Astrocyte (in vitro differentiated cells and primary cell): ENCODE measurements around the gene DNAJC5. TPM values are rescaled to one million over a fixed set of nuclear protein-coding genes. Genes with fewer than 3 reads are reported as not detected.
A peak's percentile ranks its signal among the peaks of the same experiment; 100 is the strongest.

Experiments used
- DNase-seq: peaks from one replicate; pipeline ENCODE4 v3.0.0-alpha.2; 2010; ENCODE audit warnings: low read depth
- FAIRE-seq: peaks from 2 replicates; lab custom pipeline; 2011; peaks lifted over from hg19 to GRCh38; lab: Jason Lieb, UNC
- H2AFZ ChIP-seq: 2 replicates; pipeline ENCODE4 v1.6.0; 2012; ENCODE audit warnings: low read depth, low read length, inconsistent platforms
- H3K27ac ChIP-seq: 2 replicates; pipeline ENCODE4 v1.5.1; 2011; ENCODE audit warnings: low read depth, low read length, inconsistent platforms
- H3K27me3 ChIP-seq: 2 replicates; pipeline ENCODE4 v1.6.0; 2011; ENCODE audit warnings: low read length, inconsistent platforms; ENCODE audit not compliant: insufficient read depth
- H3K36me3 ChIP-seq: 2 replicates; pipeline ENCODE4 v1.5.1; 2011; ENCODE audit warnings: low read length, inconsistent platforms; ENCODE audit not compliant: insufficient read depth
- H3K4me1 ChIP-seq: 2 replicates; pipeline ENCODE4 v1.5.1; 2011; ENCODE audit warnings: low read length, inconsistent platforms; ENCODE audit not compliant: insufficient read depth
- H3K4me2 ChIP-seq: 2 replicates; pipeline ENCODE4 v1.6.0; 2012; ENCODE audit warnings: low read length, inconsistent platforms
- H3K4me3 ChIP-seq: 2 replicates; pipeline ENCODE4 v1.5.1; 2011; ENCODE audit warnings: low read depth, mild to moderate bottlenecking, low read length, inconsistent platforms; ENCODE audit not compliant: insufficient read depth
- H3K79me2 ChIP-seq: 2 replicates; pipeline ENCODE4 v1.6.0; 2012; ENCODE audit warnings: mild to moderate bottlenecking, low read length, inconsistent platforms; ENCODE audit not compliant: insufficient read depth
- H3K9ac ChIP-seq: 2 replicates; pipeline ENCODE4 v1.6.0; 2012; ENCODE audit warnings: mild to moderate bottlenecking, low read length, inconsistent platforms
- H3K9me3 ChIP-seq: 2 replicates; pipeline ENCODE4 v1.5.1; 2012; ENCODE audit warnings: low read depth, mild to moderate bottlenecking, low read length, inconsistent platforms; ENCODE audit not compliant: insufficient read depth
- H4K20me1 ChIP-seq: 2 replicates; pipeline ENCODE4 v1.6.0; 2012; ENCODE audit warnings: low read length, inconsistent platforms; ENCODE audit not compliant: insufficient read depth
- H3K27ac Mint-ChIP-seq: one replicate; pipeline ENCODE4 v1.8.0; 2021; ENCODE audit warnings: mild to moderate bottlenecking, mixed read lengths; ENCODE audit not compliant: unreplicated experiment
- H3K27me3 Mint-ChIP-seq: one replicate; pipeline ENCODE4 v1.8.0; 2021; ENCODE audit warnings: low read depth, mixed read lengths; ENCODE audit not compliant: unreplicated experiment
- H3K36me3 Mint-ChIP-seq: one replicate; pipeline ENCODE4 v1.8.0; 2021; ENCODE audit warnings: low read depth, mixed read lengths; ENCODE audit not compliant: unreplicated experiment
- H3K4me1 Mint-ChIP-seq: one replicate; pipeline ENCODE4 v1.8.0; 2021; ENCODE audit warnings: low read depth, mixed read lengths; ENCODE audit not compliant: unreplicated experiment
- H3K4me3 Mint-ChIP-seq: one replicate; pipeline ENCODE4 v1.8.0; 2021; ENCODE audit warnings: mild to moderate bottlenecking, moderate library complexity, mixed read lengths; ENCODE audit not compliant: unreplicated experiment
- H3K9me3 Mint-ChIP-seq: one replicate; pipeline ENCODE4 v1.8.0; 2021; ENCODE audit warnings: mild to moderate bottlenecking, mixed read lengths; ENCODE audit not compliant: unreplicated experiment
- EZH2 ChIP-seq: IDR thresholded peaks from 2 replicates; pipeline ENCODE4 v1.6.1; 2012; ENCODE audit warnings: mild to moderate bottlenecking, low read length, inconsistent platforms; ENCODE audit not compliant: insufficient read depth
- total RNA-seq: library from RNA; stranded (reverse); gene quantifications from 2 replicates; pipeline ENCODE4 v1.2.1, GENCODE V29; 2021
- TF ChIP-seq, protein P1 (sequence below): IDR thresholded peaks from 2 replicates; pipeline ENCODE4 v1.5.1; 2011; ENCODE audit warnings: low read depth, mild to moderate bottlenecking, inconsistent platforms, low read length, moderate library complexity; ENCODE audit not compliant: insufficient read depth

The DNAJC5 gene
- total RNA-seq, 1 donor from 2014 or later: 64.6 TPM

DNA sequence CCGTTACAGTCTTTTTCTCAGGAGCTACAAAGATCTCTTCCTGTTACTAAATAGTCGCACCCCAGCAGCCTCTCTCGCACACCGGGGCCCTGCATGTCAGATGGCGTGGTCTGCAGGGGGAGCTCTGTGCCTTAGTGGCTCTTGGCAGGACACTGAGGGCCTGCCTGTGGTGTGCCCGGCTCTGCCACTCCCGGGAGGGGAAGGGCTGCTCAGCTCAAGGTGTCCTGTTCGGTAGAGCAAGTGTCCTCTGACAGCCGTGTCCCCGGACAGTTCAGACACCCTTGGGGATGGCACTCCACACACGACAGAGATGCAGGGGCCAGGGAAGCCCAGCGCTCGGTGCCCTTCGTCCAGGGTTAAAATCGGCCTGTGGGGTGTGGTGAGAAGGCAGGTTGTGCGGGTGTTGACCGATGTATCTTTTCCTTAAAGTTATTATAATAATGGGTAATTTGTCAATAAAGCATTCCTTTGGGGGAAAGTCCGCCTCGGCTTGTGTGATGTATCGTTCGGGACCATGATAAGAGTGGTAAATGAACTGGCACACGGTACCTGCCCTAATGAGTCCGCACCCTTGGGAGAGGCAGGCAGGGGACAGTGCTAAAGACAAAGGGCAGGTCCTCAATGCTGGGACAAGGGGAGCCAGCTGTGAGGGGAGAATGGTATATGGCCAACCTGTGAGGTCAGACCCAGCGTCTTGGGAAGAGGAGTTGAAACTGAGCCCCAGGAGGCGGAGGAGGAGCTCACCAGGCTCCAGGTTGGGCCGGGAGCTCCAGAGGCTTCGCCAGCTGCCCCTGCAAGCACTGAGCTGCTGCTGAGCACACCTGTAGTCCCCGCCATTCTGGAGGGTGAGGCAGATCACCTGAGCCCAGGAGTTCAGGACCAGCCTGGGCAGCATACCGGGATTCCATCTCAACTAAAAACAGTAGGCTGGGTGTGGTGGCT lies 3.6 kb upstream of the DNAJC5 start:
- H3K27me3 ChIP-seq: no peaks in the 10 kb centered on the region
- no peaks in the 10 kb centered on the region for H3K9me3 ChIP-seq
- no peak overlapping the region for H2AFZ ChIP-seq
- peaks cover 57% of the 10 kb centered on the region for H4K20me1 ChIP-seq
- H3K4me3 ChIP-seq: no peak overlapping the region
- H3K9me3 Mint-ChIP-seq: no peaks in the 10 kb centered on the region
- no peaks in the 10 kb centered on the region for H3K27me3 Mint-ChIP-seq
- no peak for FAIRE-seq
- peaks cover 4% of the 10 kb centered on the region for H3K4me1 Mint-ChIP-seq
- TF ChIP-seq, protein P1, sequence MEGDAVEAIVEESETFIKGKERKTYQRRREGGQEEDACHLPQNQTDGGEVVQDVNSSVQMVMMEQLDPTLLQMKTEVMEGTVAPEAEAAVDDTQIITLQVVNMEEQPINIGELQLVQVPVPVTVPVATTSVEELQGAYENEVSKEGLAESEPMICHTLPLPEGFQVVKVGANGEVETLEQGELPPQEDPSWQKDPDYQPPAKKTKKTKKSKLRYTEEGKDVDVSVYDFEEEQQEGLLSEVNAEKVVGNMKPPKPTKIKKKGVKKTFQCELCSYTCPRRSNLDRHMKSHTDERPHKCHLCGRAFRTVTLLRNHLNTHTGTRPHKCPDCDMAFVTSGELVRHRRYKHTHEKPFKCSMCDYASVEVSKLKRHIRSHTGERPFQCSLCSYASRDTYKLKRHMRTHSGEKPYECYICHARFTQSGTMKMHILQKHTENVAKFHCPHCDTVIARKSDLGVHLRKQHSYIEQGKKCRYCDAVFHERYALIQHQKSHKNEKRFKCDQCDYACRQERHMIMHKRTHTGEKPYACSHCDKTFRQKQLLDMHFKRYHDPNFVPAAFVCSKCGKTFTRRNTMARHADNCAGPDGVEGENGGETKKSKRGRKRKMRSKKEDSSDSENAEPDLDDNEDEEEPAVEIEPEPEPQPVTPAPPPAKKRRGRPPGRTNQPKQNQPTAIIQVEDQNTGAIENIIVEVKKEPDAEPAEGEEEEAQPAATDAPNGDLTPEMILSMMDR: no peak
- no peak for TF ChIP-seq EZH2
- H3K9ac ChIP-seq: no peak overlapping the region
- H3K79me2 ChIP-seq: peaks cover 24% of the 10 kb centered on the region
- peaks cover 11% of the 10 kb centered on the region for H3K36me3 Mint-ChIP-seq
- H3K36me3 ChIP-seq: peaks cover 30% of the 10 kb centered on the region
- H3K4me3 Mint-ChIP-seq: no peak overlapping the region
- no peak for DNase-seq
- no peak overlapping the region for H3K27ac ChIP-seq
- H3K4me1 ChIP-seq: peaks cover 4% of the 10 kb centered on the region
- no peak overlapping the region for H3K4me2 ChIP-seq
- H3K27ac Mint-ChIP-seq: no peak overlapping the region

DNA sequence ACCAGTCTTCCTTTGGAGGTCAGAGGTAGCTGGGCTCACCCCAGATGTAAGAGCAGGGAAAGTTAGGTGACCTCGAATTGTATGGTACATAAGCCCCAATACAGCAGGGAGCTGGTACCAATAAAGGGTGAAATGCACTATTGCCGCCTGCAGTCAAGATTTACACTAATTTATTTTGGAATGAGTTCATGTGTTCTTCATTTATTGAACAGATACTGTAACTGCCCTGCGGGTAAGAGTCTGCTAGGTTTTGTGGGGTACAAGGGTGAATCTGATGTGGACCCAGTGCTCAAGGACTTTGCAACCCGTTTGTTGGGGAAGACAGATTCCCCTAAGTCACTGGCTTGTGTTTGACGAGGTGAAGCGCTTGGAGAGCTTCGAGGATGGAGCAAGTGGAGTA lies 2.5 kb upstream of the DNAJC5 start:
- Mint-ChIP-seq H3K4me1 (peaks cover 10% of the 10 kb centered on the region), H3K27me3 (no peaks in the 10 kb centered on the region), H3K9me3 (no peaks in the 10 kb centered on the region), H3K36me3 (peaks cover 7% of the 10 kb centered on the region), H3K4me3 (no peak overlapping the region), H3K27ac (no peak overlapping the region)
- H4K20me1 ChIP-seq: peaks cover 58% of the 10 kb centered on the region
- peaks cover 10% of the 10 kb centered on the region for H3K4me1 ChIP-seq
- H3K9me3 ChIP-seq: no peaks in the 10 kb centered on the region
- no peak overlapping the region for H2AFZ ChIP-seq
- FAIRE-seq (no peak), DNase-seq (no peak)
- TF ChIP-seq, protein P1: no peak
- TF ChIP-seq EZH2: no peak
- no peak overlapping the region for H3K9ac ChIP-seq
- H3K36me3 ChIP-seq: peaks cover 25% of the 10 kb centered on the region
- no peaks in the 10 kb centered on the region for H3K27me3 ChIP-seq
- H3K79me2 ChIP-seq: peaks cover 28% of the 10 kb centered on the region
- no peak overlapping the region for H3K27ac ChIP-seq
- H3K4me2 ChIP-seq: no peak overlapping the region
- H3K4me3 ChIP-seq: no peak overlapping the region

DNA sequence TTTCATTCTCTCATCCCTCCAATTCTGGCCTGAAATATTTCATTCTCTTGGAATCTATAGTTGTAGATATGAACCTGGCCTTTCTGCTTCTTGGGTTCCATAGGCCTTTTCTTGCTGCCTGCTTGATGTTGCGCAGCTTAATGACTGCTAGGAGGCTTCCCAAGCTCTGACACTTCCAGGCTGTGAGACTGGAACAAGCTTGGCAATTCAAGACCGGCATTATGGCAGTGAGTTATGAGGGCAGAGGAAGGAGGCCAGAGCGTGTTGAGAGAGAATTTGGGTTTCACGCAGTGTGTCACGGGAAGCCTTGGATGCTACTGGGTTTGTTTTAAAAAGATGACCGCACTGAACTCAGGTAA lies 948 bp upstream of the DNAJC5 start:
- no peak for DNase-seq
- H2AFZ ChIP-seq: no peak overlapping the region
- peak overlapping the region; percentile 85 for H3K4me2 ChIP-seq
- TF ChIP-seq, protein P1: no peak
- TF ChIP-seq EZH2: no peak
- Mint-ChIP-seq H3K4me1 (peaks cover 14% of the 10 kb centered on the region), H3K36me3 (peaks cover 2% of the 10 kb centered on the region), H3K27me3 (no peaks in the 10 kb centered on the region), H3K9me3 (no peaks in the 10 kb centered on the region), H3K4me3 (peak overlapping the region; percentile 87), H3K27ac (peak overlapping the region; percentile 54)
- H3K36me3 ChIP-seq: peaks cover 20% of the 10 kb centered on the region
- no peak for FAIRE-seq
- H3K27ac ChIP-seq: no peak overlapping the region
- no peaks in the 10 kb centered on the region for H3K27me3 ChIP-seq
- peaks cover 61% of the 10 kb centered on the region for H4K20me1 ChIP-seq
- no peaks in the 10 kb centered on the region for H3K9me3 ChIP-seq
- H3K4me1 ChIP-seq: peaks cover 10% of the 10 kb centered on the region
- peaks cover 36% of the 10 kb centered on the region for H3K79me2 ChIP-seq
- H3K4me3 ChIP-seq: no peak overlapping the region
- peak overlapping the region; percentile 52 for H3K9ac ChIP-seq
